Liver (tissue), 9 donors: ENCODE data around the gene CACNB4. TPM values are rescaled to one million over a fixed set of nuclear protein-coding genes. Genes with fewer than 3 reads are reported as not detected.

Experiments
- DNase-seq: peaks from one replicate; pipeline ENCODE4 v3.0.0-alpha.2; 2017; ENCODE audit warnings: low spot score
- H3K27ac ChIP-seq, 2 donors: one replicate each; pipeline ENCODE4 v1.7.0; 2013; ENCODE audit warnings: inconsistent platforms in 2 of 2, low read length in 2 of 2, control low read depth in 1 of 2, low read depth in 1 of 2, mild to moderate bottlenecking in 1 of 2
- H3K27me3 ChIP-seq, 4 donors: one replicate each; pipeline versions ENCODE4 v1.6.1 to v1.7.0; 2013; ENCODE audit warnings: low read length in 3 of 4, inconsistent platforms in 1 of 4, mild to moderate bottlenecking in 1 of 4, moderate library complexity in 1 of 4; ENCODE audit not compliant: control insufficient read depth in 4 of 4, insufficient read depth in 4 of 4
- H3K36me3 ChIP-seq, 4 donors: one replicate each; pipeline versions ENCODE4 v1.6.1 to v1.7.0; 2013; ENCODE audit warnings: low read length in 3 of 4, mild to moderate bottlenecking in 3 of 4, low read depth in 1 of 4, moderate library complexity in 1 of 4; ENCODE audit not compliant: control insufficient read depth in 4 of 4, insufficient read depth in 3 of 4
- H3K4me1 ChIP-seq, 4 donors: one replicate each; pipeline versions ENCODE4 v1.6.1 to v1.7.0; 2013; ENCODE audit warnings: low read length in 3 of 4, mild to moderate bottlenecking in 3 of 4, moderate library complexity in 1 of 4; ENCODE audit not compliant: control insufficient read depth in 4 of 4, insufficient read depth in 4 of 4
- H3K4me3 ChIP-seq, 3 donors: one replicate each; pipeline versions ENCODE4 v1.6.1 to v1.7.0; 2013; ENCODE audit warnings: low read length in 3 of 3, control low read depth in 1 of 3, low read depth in 1 of 3, mild to moderate bottlenecking in 1 of 3
- H3K9ac ChIP-seq, 2 donors: one replicate each; pipeline ENCODE4 v1.7.0; 2013; ENCODE audit warnings: low read length in 2 of 2, mild to moderate bottlenecking in 2 of 2, moderate library complexity in 2 of 2, control low read depth in 1 of 2, low read depth in 1 of 2
- H3K9me3 ChIP-seq, 4 donors: one replicate each; pipeline versions ENCODE4 v1.6.1 to v1.7.0; 2013; ENCODE audit warnings: low read length in 3 of 4; ENCODE audit not compliant: control insufficient read depth in 4 of 4
- EGR1 ChIP-seq, 2 donors: IDR thresholded peaks; 2 replicates each; pipeline ENCODE4 v1.6.1; 2016 to 2018; ENCODE audit warnings: antibody characterized with exemption in 2 of 2, low read depth in 2 of 2
- FOXA1 ChIP-seq: IDR thresholded peaks from 2 replicates; pipeline ENCODE4 v1.6.1; 2016; ENCODE audit warnings: antibody characterized with exemption
- FOXA2 ChIP-seq: IDR thresholded peaks from 2 replicates; pipeline ENCODE4 v1.6.1; 2016; ENCODE audit warnings: antibody characterized with exemption
- GABPA ChIP-seq, 2 donors: IDR thresholded peaks in 1 of 2; conservative IDR thresholded peaks in 1 of 2; 2 replicates each; pipeline ENCODE4 v1.6.1; 2016; ENCODE audit warnings: antibody characterized with exemption in 2 of 2, mild to moderate bottlenecking in 1 of 2, moderate library complexity in 1 of 2
- HNF4A ChIP-seq, 2 donors: conservative IDR thresholded peaks; 2 replicates each; pipeline ENCODE4 v1.6.1; 2016; ENCODE audit warnings: antibody characterized with exemption in 2 of 2, mild to moderate bottlenecking in 2 of 2
- HNF4G ChIP-seq: IDR thresholded peaks from 2 replicates; pipeline ENCODE4 v1.6.1; 2016; ENCODE audit warnings: antibody characterized with exemption
- JUND ChIP-seq, 2 donors: IDR thresholded peaks; 2 replicates each; pipeline ENCODE4 v1.6.1; 2016; ENCODE audit warnings: antibody characterized with exemption in 2 of 2
- MAX ChIP-seq: IDR thresholded peaks from 2 replicates; pipeline ENCODE4 v1.6.1; 2016; ENCODE audit warnings: antibody characterized with exemption
- NR2F2 ChIP-seq: IDR thresholded peaks from 2 replicates; pipeline ENCODE4 v1.6.1; 2016; ENCODE audit warnings: antibody characterized with exemption
- RAD21 ChIP-seq, 2 donors: IDR thresholded peaks; 2 replicates each; pipeline ENCODE4 v1.6.1; 2016; ENCODE audit warnings: antibody characterized with exemption in 2 of 2, mild to moderate bottlenecking in 2 of 2
- REST ChIP-seq: IDR thresholded peaks from 2 replicates; pipeline ENCODE4 v1.6.1; 2016; ENCODE audit warnings: antibody characterized with exemption, mild to moderate bottlenecking
- RXRA ChIP-seq, 2 donors: IDR thresholded peaks; 2 replicates each; pipeline ENCODE4 v1.6.1; 2017 to 2018; ENCODE audit warnings: antibody characterized with exemption in 2 of 2, mild to moderate bottlenecking in 1 of 2
- TAF1 ChIP-seq: conservative IDR thresholded peaks from 2 replicates; pipeline ENCODE4 v1.6.1; 2016; ENCODE audit warnings: antibody characterized with exemption, mild to moderate bottlenecking
- YY1 ChIP-seq: IDR thresholded peaks from 2 replicates; pipeline ENCODE4 v1.6.1; 2016; ENCODE audit warnings: antibody characterized with exemption, mild to moderate bottlenecking
- WGBS: extraction: QIAGEN DNeasy Blood & Tissue Kit; methylation state at CpG from one replicate; pipeline ENCODE4 v1.1.7; 2013; 5-methylcytosine and 5-hydroxymethylcytosine counted together
- polyA plus RNA-seq, 2 donors: library from polyadenylated mRNA; stranded (reverse) in 1 of 2; unstranded in 1 of 2; fragments of 200-250 nt in 1 of 2; fragments of >200 nt in 1 of 2; fragmentation: Nextera tagmentation in 1 of 2; extraction: Ambion mirVana in 1 of 2; gene quantifications; one replicate each; pipeline versions ENCODE4 v1.2.1 to v1.2.3, GENCODE V29; 2013 to 2015
- total RNA-seq, 2 donors: library from RNA; depleted of rRNA; stranded (reverse); fragments of >200 nt; gene quantifications; one replicate each; pipeline ENCODE4 v1.2.3, GENCODE V29; 2014
- TF ChIP-seq, protein P1 (sequence below): fragments of 150-350 bp; IDR thresholded peaks from 2 replicates; pipeline ENCODE4 v1.5.1; 2017; ENCODE audit warnings: improper control_type of control experiment, low read depth, low read length; ENCODE audit not compliant: missing input control
- TF ChIP-seq, protein P2 (sequence below): IDR thresholded peaks from 2 replicates; pipeline ENCODE4 v1.6.1; 2016; ENCODE audit warnings: antibody characterized with exemption
- TF ChIP-seq, protein P3 (sequence below): IDR thresholded peaks from 2 replicates; pipeline ENCODE4 v1.6.1; 2016; ENCODE audit warnings: antibody characterized with exemption
- donor health status: healthy.
- donor health status: healthy.
- donor health status: healthy.
- donor health status: healthy.
- donor health status: healthy.

Gene CACNB4
- total and polyA plus RNA-seq, 4 donors = 0.02 to 0.50 (median 0.21) TPM

- DNase-seq = no peak
- Histone ChIP-seq H3K27ac (no peak overlapping the region), H3K4me1 (no peaks in the 10 kb centered on the region), H3K9me3 (no peaks in the 10 kb centered on the region), H3K9ac (no peak overlapping the region), H3K27me3 (no peaks in the 10 kb centered on the region), H3K4me3 (no peak overlapping the region), H3K36me3 (no peaks in the 10 kb centered on the region)
- 58% methylated on average over 2 of the region's 2 CpGs for WGBS
- TF ChIP-seq JUND (IDR thresholded peaks at IDR 0.05) (no peak), RXRA (IDR thresholded peaks at IDR 0.05) (no peak), HNF4A (conservative IDR thresholded peaks at IDR 0.05) (no peak)
Measured at GRCh38 chr2:152054593-152054992, 44.3 kb downstream of the CACNB4 start.

DNA sequence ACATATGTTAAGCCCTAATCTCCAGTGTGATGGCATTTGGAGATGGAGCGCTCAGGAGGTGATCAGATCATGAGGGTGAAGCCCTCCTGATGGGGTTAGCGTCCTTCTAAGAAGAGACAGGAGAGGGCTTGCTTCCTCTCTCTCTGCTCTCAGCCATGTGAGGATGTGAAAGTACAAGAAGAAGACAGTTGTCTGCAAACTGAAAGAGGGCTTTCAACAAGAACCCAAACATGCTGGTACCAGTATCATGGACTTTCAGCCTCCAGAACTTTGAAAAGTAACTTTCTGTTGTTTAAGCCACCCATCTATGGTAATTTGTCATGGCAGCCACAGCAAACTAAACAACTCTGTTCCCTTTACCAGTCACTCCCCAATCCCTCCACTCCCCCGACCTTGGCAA lies 47.4 kb downstream of the CACNB4 start:
- Histone ChIP-seq H3K9ac (no peak overlapping the region), H3K4me3 (no peak overlapping the region), H3K4me1 (no peaks in the 10 kb centered on the region), H3K27ac (no peak overlapping the region), H3K36me3 (no peaks in the 10 kb centered on the region), H3K27me3 (no peaks in the 10 kb centered on the region), H3K9me3 (no peaks in the 10 kb centered on the region)
- WGBS = 92% methylated on average over 3 of the region's 3 CpGs
- no peak for DNase-seq
- TF ChIP-seq RXRA (IDR thresholded peaks at IDR 0.05) (no peak), TAF1 (no peak), HNF4G (no peak), JUND (IDR thresholded peaks at IDR 0.05) (no peak), FOXA1 (no peak)
- TF ChIP-seq, protein P1, sequence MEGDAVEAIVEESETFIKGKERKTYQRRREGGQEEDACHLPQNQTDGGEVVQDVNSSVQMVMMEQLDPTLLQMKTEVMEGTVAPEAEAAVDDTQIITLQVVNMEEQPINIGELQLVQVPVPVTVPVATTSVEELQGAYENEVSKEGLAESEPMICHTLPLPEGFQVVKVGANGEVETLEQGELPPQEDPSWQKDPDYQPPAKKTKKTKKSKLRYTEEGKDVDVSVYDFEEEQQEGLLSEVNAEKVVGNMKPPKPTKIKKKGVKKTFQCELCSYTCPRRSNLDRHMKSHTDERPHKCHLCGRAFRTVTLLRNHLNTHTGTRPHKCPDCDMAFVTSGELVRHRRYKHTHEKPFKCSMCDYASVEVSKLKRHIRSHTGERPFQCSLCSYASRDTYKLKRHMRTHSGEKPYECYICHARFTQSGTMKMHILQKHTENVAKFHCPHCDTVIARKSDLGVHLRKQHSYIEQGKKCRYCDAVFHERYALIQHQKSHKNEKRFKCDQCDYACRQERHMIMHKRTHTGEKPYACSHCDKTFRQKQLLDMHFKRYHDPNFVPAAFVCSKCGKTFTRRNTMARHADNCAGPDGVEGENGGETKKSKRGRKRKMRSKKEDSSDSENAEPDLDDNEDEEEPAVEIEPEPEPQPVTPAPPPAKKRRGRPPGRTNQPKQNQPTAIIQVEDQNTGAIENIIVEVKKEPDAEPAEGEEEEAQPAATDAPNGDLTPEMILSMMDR = no peak
- TF ChIP-seq, protein P2, sequence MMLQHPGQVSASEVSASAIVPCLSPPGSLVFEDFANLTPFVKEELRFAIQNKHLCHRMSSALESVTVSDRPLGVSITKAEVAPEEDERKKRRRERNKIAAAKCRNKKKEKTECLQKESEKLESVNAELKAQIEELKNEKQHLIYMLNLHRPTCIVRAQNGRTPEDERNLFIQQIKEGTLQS = no peak

- TF ChIP-seq RXRA (IDR thresholded peaks at IDR 0.05) (no peak), YY1 (no peak), FOXA1 (no peak), GABPA (IDR thresholded peaks at IDR 0.05 in 1 of 2, conservative IDR thresholded peaks at IDR 0.05 in 1 of 2) (no peak), REST (no peak), HNF4G (no peak), NR2F2 (no peak), RAD21 (IDR thresholded peaks at IDR 0.05) (no peak), JUND (IDR thresholded peaks at IDR 0.05) (no peak), TAF1 (no peak), FOXA2 (no peak), HNF4A (conservative IDR thresholded peaks at IDR 0.05) (no peak), MAX (no peak), EGR1 (IDR thresholded peaks at IDR 0.05; ENCODE audit: low read depth in 2 of 2) (no peak)
- TF ChIP-seq, protein P2 = no peak
- TF ChIP-seq, protein P1 = no peak
- TF ChIP-seq, protein P3, sequence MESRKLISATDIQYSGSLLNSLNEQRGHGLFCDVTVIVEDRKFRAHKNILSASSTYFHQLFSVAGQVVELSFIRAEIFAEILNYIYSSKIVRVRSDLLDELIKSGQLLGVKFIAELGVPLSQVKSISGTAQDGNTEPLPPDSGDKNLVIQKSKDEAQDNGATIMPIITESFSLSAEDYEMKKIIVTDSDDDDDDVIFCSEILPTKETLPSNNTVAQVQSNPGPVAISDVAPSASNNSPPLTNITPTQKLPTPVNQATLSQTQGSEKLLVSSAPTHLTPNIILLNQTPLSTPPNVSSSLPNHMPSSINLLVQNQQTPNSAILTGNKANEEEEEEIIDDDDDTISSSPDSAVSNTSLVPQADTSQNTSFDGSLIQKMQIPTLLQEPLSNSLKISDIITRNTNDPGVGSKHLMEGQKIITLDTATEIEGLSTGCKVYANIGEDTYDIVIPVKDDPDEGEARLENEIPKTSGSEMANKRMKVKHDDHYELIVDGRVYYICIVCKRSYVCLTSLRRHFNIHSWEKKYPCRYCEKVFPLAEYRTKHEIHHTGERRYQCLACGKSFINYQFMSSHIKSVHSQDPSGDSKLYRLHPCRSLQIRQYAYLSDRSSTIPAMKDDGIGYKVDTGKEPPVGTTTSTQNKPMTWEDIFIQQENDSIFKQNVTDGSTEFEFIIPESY = no peak
- no peak for DNase-seq
- Histone ChIP-seq H3K4me1 (no peaks in the 10 kb centered on the region), H3K9ac (no peak overlapping the region), H3K27me3 (no peaks in the 10 kb centered on the region), H3K27ac (no peak overlapping the region), H3K36me3 (no peaks in the 10 kb centered on the region), H3K9me3 (no peaks in the 10 kb centered on the region), H3K4me3 (no peak overlapping the region)
- 89% methylated on average over 6 of the region's 6 CpGs for WGBS
Measured at GRCh38 chr2:152050915-152051314, 47.9 kb downstream of the CACNB4 start.
